ENCODE results near the gene TTC22. TPM values are rescaled to one million over a fixed set of nuclear protein-coding genes. Genes with fewer than 3 reads are reported as not detected.

Gene TTC22
- total RNA-seq, 1 experiment from 2014 or later = not detected

GRCh38 chr1:54808443-54809207 is 7.5 kb upstream of the TTC22 start:
- no peak for DNase-seq (ENCODE audit: low read depth)

- no peak for DNase-seq (ENCODE audit: low read depth)
These were observed 6.6 kb upstream of the TTC22 start for GRCh38 chr1:54807756-54808155.

GRCh38 chr1:54806931-54807611 is 5.9 kb upstream of the TTC22 start:
- peak; percentile 68 for DNase-seq (ENCODE audit: low read depth)

GRCh38 chr1:54805981-54806381 is 4.9 kb upstream of the TTC22 start:
- DNase-seq (ENCODE audit: low read depth) = no peak

- DNase-seq (ENCODE audit: low read depth) = no peak
These were observed 4.3 kb upstream of the TTC22 start for GRCh38 chr1:54805466-54805865.

GRCh38 chr1:54804471-54805132 is 3.5 kb upstream of the TTC22 start:
- DNase-seq (ENCODE audit: low read depth) = no peak

GRCh38 chr1:54803761-54804470 is 2.8 kb upstream of the TTC22 start:
- DNase-seq (ENCODE audit: low read depth) = no peak

GRCh38 chr1:54800041-54800898 is 853 bp downstream of the TTC22 start:
- DNase-seq (ENCODE audit: low read depth) = no peak

- peak; percentile 69 for DNase-seq (ENCODE audit: low read depth)
These were observed 2.1 kb downstream of the TTC22 start for GRCh38 chr1:54798769-54799641.

- DNase-seq (ENCODE audit: low read depth) = no peak
These were observed 2.9 kb downstream of the TTC22 start for GRCh38 chr1:54798206-54798605.

GRCh38 chr1:54796902-54797301 is 4.2 kb downstream of the TTC22 start:
- no peak for DNase-seq (ENCODE audit: low read depth)

GRCh38 chr1:54795841-54796468 is 5.2 kb downstream of the TTC22 start:
- no peak for DNase-seq (ENCODE audit: low read depth)

- DNase-seq (ENCODE audit: low read depth) = no peak
These were observed 5.8 kb downstream of the TTC22 start for GRCh38 chr1:54795356-54795665.

- peak; percentile 26 for DNase-seq (ENCODE audit: low read depth)
These were observed 6.4 kb downstream of the TTC22 start for GRCh38 chr1:54794451-54795355.

- no peak for DNase-seq (ENCODE audit: low read depth)
These were observed 8.3 kb downstream of the TTC22 start for GRCh38 chr1:54792686-54793282.

GRCh38 chr1:54791880-54792522 is 9.1 kb downstream of the TTC22 start:
- DNase-seq (ENCODE audit: low read depth) = peak; percentile 28

- no peak for DNase-seq (ENCODE audit: low read depth)
These were observed 12.7 kb downstream of the TTC22 start for GRCh38 chr1:54788459-54788858.

GRCh38 chr1:54787604-54788003 is 13.5 kb downstream of the TTC22 start:
- DNase-seq (ENCODE audit: low read depth) = no peak
